ENCODE measurements around the gene SNCG. TPM values are rescaled to one million over a fixed set of nuclear protein-coding genes. Genes with fewer than 3 reads are reported as not detected.
"Not testable (repeated sequence)": the region's sequence is repeated elsewhere in the genome, so short reads cannot be mapped to it uniquely, and the experiment has no call there.

Gene SNCG
- total RNA-seq, 2 experiments from 2014 or later, result not detected

DNA sequence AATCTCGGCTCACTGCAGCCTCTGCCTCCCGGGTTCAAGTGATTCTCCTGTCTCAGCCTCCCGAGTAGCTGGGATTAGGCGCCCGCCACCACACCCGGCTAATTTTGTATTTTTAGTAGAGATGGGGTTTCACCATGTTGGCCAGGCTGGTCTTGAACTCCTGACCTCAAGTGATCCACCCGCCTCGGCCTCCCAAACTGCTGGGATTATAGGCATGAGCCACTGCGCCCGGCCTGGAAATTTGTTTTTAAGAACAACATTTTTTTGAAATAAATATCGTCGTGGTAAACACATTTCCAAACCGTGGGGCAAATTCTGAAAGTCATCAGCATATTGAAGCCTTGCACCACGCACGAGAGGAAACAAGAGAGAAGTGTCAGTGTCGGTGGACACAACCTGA lies 18.3 kb upstream of the SNCG start:
- H3K27me3 Mint-ChIP-seq; H3K36me3 Mint-ChIP-seq; intact Hi-C loops (cut with micrococcal nuclease); H3K9me3 Mint-ChIP-seq; H3K4me3 Mint-ChIP-seq; H3K27ac Mint-ChIP-seq; DNase-seq; H3K4me1 Mint-ChIP-seq (ENCODE audit: low read depth); POLR2A ChIA-PET: not testable (repeated sequence)
- CTCF ChIA-PET, result interaction anchor here (0.6 to 5.1 kb wide), 9 partner anchors 13 to 212 kb away, joined by 3 to 47 read pairs (median 3); partner anchors contain the start of genes ADIRF, GLUD1 and SHLD2

DNA sequence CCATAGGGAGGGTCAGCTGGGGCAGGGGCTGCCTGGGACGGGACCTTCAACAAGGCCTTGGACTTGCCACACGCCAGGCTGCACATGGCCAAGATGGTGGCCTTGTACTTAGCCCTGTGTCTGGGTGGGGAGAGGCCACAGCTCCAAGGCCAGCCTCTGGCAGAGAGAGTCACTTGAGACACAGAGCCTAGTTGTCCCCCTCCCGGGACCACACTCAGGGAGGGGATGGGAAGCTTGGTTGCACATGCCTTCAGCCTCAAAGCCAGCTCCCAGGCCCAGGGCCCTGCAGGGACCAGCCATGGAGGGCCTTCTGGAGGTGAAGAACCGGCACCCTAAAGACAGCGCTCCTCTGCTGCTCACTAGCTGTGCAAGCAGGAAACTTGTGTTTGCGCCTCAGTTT lies 17.7 kb upstream of the SNCG start:
- intact Hi-C loops (cut with micrococcal nuclease), result no loop called here
- no peaks in the 10 kb centered on the region for H3K9me3 Mint-ChIP-seq

DNA sequence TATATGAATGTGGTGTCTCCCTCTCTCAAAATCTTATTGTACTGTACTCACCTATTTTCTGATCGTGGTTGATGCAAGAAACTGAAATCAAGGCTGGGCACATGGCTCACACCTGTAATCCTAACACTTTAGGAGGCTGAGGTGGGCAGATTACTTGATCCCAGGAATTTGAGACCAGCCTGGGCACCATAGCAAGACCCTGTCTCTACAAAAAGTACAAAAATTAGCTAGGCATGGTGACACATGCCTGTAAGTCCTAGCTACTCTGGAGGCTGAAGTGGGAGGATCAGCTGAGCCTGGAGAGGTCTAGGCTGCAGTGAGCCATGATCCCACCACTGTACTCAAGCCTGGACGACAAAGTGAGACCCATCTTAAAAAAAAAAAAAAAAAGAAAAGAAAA lies 17.0 kb upstream of the SNCG start:
- ChIA-PET POLR2A (no interaction called here), CTCF (interaction anchor here (5.1 kb wide), 1 partner anchor 26 kb away, joined by 47 read pairs; the partner anchor contains the start of gene ADIRF)
- Mint-ChIP-seq H3K4me1 (ENCODE audit: low read depth) (peaks cover 1% of the 10 kb centered on the region), H3K27me3 (no peaks in the 10 kb centered on the region), H3K36me3 (no peaks in the 10 kb centered on the region), H3K27ac (no peak overlapping the region), H3K4me3 (no peak overlapping the region), H3K9me3 (no peaks in the 10 kb centered on the region)
- intact Hi-C loops (cut with micrococcal nuclease), result no loop called here
- DNase-seq, result no peak

More for the DNA sequence above, 17.7 kb upstream of the SNCG start:
- Mint-ChIP-seq H3K4me3 (no peak overlapping the region), H3K4me1 (ENCODE audit: low read depth) (peaks cover 1% of the 10 kb centered on the region), H3K36me3 (no peaks in the 10 kb centered on the region), H3K27ac (no peak overlapping the region), H3K27me3 (no peaks in the 10 kb centered on the region)
- ChIA-PET POLR2A (no interaction called here), CTCF (interaction anchor here (0.9 to 5.1 kb wide), 4 partner anchors 14 to 207 kb away, joined by 3 to 47 read pairs (median 4); partner anchors contain the start of genes ADIRF, GLUD1 and SHLD2)
- no peak for DNase-seq

DNA sequence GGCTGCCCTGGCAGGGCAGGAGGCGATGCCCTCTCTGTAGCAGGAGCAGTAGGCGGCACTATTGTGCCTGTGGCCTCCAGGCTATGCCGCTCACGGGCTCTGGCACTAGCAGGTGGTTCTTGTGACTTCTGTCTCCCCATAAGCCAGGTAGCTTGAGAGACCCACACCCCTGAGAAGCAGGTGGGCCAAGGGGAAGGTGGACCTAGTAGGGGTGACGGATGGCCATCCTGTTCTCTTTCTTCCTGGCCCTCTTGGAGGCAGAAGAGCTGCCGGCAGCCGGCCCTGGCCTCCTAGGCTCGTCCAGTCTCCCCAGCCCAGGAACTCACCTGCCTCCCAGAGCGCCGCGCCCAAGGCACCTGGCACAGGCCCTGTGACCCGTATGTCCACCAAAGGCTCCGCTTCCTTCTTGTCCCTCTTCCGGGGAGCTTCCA lies 16.4 kb upstream of the SNCG start:
- peaks cover 1% of the 10 kb centered on the region for H3K4me1 Mint-ChIP-seq (ENCODE audit: low read depth)
- ChIA-PET POLR2A (no interaction called here), CTCF (no interaction called here)
- no peaks in the 10 kb centered on the region for H3K36me3 Mint-ChIP-seq
- DNase-seq, result no peak
- no peak overlapping the region for H3K27ac Mint-ChIP-seq
- H3K4me3 Mint-ChIP-seq, result no peak overlapping the region
- H3K9me3 Mint-ChIP-seq, result no peaks in the 10 kb centered on the region
- no peaks in the 10 kb centered on the region for H3K27me3 Mint-ChIP-seq
- intact Hi-C loops (cut with micrococcal nuclease), result no loop called here

DNA sequence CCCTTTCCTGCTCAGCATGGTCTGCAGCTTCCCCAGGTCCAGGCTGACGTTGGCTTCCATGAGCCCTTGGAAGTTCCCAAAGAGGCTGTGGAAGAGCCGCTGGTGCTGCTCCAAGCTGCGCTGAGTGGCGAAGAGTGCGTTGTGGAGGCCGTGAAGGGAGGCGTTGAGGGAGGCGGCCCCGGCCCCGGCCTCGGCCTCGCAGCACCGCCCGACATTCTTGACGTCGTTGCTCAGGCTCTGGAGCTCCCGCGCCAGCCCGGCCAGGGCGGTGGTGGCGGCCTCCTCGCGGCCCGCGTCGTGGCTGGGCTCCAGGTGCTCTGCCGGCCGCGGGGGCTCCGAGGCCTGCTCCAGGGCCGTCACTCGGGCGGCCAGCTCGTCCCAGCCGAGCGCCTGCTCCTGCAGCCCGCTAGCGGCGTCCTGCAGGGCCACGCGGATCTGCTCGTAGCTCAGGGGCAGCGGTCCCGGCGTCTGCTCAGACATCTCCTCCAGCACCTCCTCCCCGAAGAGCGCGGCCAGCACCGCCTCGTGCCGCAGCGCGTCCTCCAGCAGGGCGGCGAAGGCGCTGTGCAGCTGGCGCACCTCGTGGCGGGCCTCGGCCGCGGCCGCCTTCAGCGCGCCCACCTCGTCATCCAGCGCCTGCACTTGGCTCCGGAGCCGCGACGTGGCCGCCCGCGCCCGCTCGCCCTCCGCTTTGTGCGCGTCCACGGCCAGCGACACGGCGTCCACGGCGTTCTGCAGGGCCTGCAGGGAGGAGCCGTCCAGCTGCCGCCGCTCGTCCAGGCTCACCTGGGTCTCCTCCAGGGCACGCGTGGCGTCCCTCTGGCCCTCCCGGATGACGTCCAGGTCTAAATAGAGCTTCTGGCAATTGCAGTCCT lies 15.7 kb upstream of the SNCG start:
- no peak for DNase-seq
- H3K27me3 Mint-ChIP-seq, result no peaks in the 10 kb centered on the region
- H3K36me3 Mint-ChIP-seq, result no peaks in the 10 kb centered on the region

DNA sequence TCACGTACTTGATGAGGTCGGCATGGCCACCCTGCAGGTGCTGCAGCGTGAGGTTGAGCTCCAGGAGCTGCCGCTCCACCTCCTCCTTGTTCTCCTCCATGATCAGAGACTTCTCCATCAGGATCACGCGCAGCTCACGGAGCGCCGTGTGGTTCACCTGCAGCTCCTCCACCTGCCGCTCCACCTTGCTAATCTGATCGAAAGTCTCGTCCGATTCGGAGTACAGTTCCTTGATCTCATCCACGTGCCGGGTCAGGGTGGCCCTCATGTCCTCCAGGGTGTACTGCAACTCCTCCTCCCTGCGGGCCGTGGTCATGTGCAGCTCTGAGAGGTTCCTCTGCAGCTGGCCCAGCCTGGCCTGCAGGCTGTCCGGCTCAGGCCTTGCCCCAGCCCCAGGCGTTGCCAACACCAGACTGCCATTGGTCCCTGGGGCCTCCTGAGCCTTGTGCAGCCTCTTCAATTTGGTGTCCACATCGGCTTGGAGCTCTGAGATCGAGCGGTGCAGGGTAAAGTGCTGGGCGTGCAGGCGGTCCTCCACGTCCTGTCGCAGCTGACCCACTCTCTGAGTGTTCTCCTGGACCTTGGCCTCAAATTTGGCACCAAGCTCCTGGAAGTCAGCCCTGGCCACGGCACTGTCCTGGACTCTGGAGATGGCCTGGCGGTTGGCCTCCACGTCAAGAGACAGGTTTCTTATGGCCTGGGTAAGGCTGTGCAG lies 14.9 kb upstream of the SNCG start:
- POLR2A ChIA-PET, result interaction anchor here (0.6 kb wide), 1 partner anchor 433 kb away, joined by 6 read pairs; no protein-coding TSS in a partner anchor
- H3K36me3 Mint-ChIP-seq, result no peaks in the 10 kb centered on the region

More for the DNA sequence above, 15.7 kb upstream of the SNCG start:
- ChIA-PET POLR2A (no interaction called here), CTCF (interaction anchor here (0.7 kb wide), 1 partner anchor 18 kb away, joined by 3 read pairs; no protein-coding TSS in a partner anchor)
- Mint-ChIP-seq H3K9me3 (no peaks in the 10 kb centered on the region), H3K4me1 (ENCODE audit: low read depth) (peaks cover 1% of the 10 kb centered on the region), H3K27ac (no peak overlapping the region), H3K4me3 (no peak overlapping the region)
- intact Hi-C loops (cut with micrococcal nuclease), result no loop called here

DNA sequence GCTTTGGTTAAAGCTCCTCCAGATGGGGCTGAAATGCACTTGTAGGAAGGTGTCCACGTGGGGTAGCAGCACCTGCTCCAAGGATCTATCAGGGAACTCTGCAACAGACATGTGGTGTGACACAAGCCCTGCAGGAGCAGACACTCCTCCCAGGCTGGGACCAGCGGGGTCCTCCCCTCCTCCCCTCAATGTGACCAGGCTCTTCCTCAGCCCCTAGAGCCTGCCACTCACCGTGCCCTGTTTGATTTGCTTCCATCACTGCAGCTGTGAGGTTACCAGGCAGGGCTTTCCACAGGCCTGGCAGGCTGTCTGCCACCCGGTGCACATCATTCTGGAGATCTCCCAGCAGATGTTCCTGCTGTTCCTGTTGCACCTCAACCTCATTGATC lies 14.4 kb upstream of the SNCG start:
- Mint-ChIP-seq H3K9me3 (no peaks in the 10 kb centered on the region), H3K36me3 (no peaks in the 10 kb centered on the region), H3K27me3 (no peaks in the 10 kb centered on the region), H3K4me3 (no peak overlapping the region), H3K27ac (no peak overlapping the region), H3K4me1 (ENCODE audit: low read depth) (peaks cover 1% of the 10 kb centered on the region)
- POLR2A ChIA-PET, result no interaction called here
- CTCF ChIA-PET, result interaction anchor here (1.4 kb wide), 1 partner anchor 16 kb away, joined by 3 read pairs; no protein-coding TSS in a partner anchor
- DNase-seq, result no peak
- intact Hi-C loops (cut with micrococcal nuclease), result no loop called here

More for the DNA sequence above, 14.9 kb upstream of the SNCG start:
- peaks cover 1% of the 10 kb centered on the region for H3K4me1 Mint-ChIP-seq (ENCODE audit: low read depth)
- no peaks in the 10 kb centered on the region for H3K27me3 Mint-ChIP-seq
- CTCF ChIA-PET, result interaction anchor here (0.7 kb wide), 1 partner anchor 17 kb away, joined by 3 read pairs; no protein-coding TSS in a partner anchor
- H3K27ac Mint-ChIP-seq, result no peak overlapping the region
- intact Hi-C loops (cut with micrococcal nuclease), result no loop called here
- no peak overlapping the region for H3K4me3 Mint-ChIP-seq
- no peaks in the 10 kb centered on the region for H3K9me3 Mint-ChIP-seq
- no peak for DNase-seq

DNA sequence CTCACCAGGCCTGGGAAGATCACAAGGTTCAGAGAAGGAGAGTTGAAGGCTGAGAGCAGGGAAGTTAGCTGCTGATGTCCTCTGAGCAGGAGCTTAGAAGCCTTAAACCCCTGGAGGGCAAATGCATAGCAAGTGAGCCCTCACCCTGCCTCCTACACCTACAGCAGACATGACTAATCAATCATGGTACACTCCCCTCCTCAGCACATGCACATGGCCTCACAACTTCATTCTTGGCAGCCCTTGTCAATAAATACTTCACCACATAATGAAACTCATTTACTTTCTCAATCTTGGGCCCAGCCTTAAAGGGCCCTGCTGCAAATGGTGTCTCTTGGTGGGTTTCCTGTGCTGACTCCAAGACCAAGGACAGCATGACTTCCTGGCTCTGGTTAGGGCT lies 13.9 kb upstream of the SNCG start:
- H3K4me1 Mint-ChIP-seq (ENCODE audit: low read depth), result peaks cover 1% of the 10 kb centered on the region
- intact Hi-C loops (cut with micrococcal nuclease), result no loop called here
- no peak overlapping the region for H3K27ac Mint-ChIP-seq
- no peaks in the 10 kb centered on the region for H3K9me3 Mint-ChIP-seq
- no peak overlapping the region for H3K4me3 Mint-ChIP-seq
- DNase-seq, result no peak
- ChIA-PET CTCF (interaction anchor here (1.4 kb wide), 1 partner anchor 16 kb away, joined by 3 read pairs; no protein-coding TSS in a partner anchor), POLR2A (no interaction called here)
- H3K27me3 Mint-ChIP-seq, result no peaks in the 10 kb centered on the region
- H3K36me3 Mint-ChIP-seq, result no peaks in the 10 kb centered on the region

DNA sequence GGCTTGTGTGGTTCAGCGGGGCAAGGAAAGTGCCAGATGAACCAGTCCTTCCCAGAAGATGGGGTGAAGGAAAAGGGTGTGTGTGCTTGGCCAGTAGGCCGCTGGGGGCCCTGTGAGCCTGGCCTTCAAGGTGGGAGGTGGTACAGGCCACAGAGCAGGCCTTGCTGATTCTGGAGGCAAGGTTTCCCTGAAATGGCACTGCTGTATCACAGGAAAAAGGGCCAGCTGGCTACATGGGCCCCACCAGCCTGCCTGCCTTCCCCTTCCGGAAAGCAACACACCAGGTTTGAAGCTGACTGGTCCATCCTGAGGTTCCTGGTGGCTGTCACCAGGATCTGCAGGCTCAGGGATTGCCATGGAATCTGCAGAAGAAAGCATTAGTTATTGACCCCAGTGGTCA lies 13.5 kb upstream of the SNCG start:
- H3K36me3 Mint-ChIP-seq, result no peaks in the 10 kb centered on the region
- ChIA-PET POLR2A (no interaction called here), CTCF (interaction anchor here (1.4 kb wide), 1 partner anchor 15 kb away, joined by 3 read pairs; no protein-coding TSS in a partner anchor)
- no peak overlapping the region for H3K4me3 Mint-ChIP-seq
- H3K9me3 Mint-ChIP-seq, result no peaks in the 10 kb centered on the region
- no peaks in the 10 kb centered on the region for H3K4me1 Mint-ChIP-seq (ENCODE audit: low read depth)
- intact Hi-C loops (cut with micrococcal nuclease), result no loop called here
- no peaks in the 10 kb centered on the region for H3K27me3 Mint-ChIP-seq
- no peak overlapping the region for H3K27ac Mint-ChIP-seq
- no peak for DNase-seq

DNA sequence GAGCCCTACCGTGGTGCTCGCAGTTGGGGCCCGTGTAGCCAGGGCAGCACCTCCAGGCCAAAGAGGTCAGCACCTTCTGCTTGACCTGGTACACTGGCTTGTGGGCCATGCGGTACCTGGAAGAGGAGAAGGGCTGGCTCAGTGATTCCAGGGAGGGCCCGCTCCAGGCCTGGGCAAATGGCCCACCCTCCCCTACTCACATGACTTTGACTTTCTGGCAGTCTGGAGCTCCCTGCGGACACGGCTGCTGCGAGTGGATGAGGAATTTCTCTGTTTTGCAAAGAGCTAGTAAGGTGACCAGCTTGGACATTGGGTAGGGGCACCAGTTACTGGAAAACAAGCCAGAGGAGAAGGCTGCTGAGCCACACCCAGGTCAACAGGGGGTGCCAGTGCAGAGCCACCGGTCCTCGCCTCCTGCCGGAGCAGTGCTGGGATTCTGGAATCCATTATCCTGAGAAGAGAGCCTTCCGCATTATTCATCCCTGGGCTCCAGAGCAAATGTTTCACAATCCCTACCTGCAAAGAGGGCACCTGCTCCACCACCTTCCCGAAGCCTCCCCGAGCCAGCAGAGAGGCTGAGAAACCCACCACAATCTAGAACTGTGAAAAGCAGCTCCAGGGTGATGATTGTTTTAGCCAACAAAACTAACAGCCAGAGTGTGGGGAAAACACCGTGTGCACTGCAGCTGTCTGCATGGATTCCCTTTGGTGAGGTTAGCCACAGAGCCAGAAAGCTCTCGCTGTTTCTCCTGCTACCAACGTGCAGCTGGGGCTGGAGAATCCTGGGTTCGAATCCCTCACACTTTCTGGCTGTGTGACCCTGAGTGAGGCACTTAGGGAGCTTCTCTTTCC lies 12.8 kb upstream of the SNCG start:
- H3K9me3 Mint-ChIP-seq, result no peaks in the 10 kb centered on the region
- peaks cover 4% of the 10 kb centered on the region for H3K4me1 Mint-ChIP-seq (ENCODE audit: low read depth)
- H3K27ac Mint-ChIP-seq, result no peak overlapping the region
- DNase-seq, result no peak
- CTCF ChIA-PET, result interaction anchor here (1.0 to 1.7 kb wide), 4 partner anchors 9 to 252 kb away, joined by 3 to 5 read pairs (median 3); no protein-coding TSS in a partner anchor
- no peak overlapping the region for H3K4me3 Mint-ChIP-seq
- no peaks in the 10 kb centered on the region for H3K36me3 Mint-ChIP-seq
- intact Hi-C loops (cut with micrococcal nuclease), result no loop called here
- H3K27me3 Mint-ChIP-seq, result no peaks in the 10 kb centered on the region
- POLR2A ChIA-PET, result no interaction called here

DNA sequence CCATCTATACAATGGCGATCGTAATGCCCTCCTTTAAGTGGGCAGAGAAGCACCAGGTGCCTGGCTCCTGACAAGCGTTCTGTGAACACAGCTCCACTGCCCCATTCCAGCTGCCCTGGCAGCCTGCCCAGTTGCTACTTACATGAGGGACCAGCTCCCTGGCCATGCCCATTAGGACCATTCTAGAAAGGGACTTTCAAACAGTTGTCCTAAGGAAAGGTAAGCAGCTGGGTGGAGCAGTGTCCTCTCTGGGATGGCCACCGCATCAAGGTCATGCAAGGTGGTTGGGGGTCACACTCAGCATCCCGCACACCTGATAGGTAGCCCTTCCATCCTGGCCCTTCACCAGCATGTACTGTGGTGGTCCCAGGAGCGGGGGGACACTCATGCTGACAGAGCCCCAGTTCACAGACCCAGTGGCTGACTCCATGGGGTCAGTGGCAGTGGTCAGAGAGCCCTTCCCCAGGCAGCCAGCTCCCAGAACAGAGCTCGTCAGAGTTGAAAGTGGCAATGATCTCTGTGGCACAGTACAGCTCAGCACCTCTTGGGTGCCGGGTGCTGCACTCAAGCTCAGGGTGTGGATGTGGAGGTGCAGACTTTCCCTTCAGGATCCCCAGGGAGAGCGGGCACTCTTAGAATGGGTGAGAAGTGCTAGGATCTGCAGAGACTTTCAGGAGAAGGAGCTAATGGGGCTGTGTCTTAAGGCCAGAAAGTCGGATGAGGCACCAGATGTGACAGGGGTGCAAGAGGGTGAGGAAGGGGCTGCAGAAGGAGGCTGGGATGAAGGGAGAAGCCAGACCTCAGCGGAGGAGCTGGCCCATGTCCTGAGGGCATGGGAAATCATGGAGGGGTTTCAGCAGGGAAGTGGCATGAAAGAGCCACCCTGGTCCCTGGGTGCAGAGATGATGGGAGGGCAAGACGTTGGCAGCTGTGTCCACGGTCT lies 11.9 kb upstream of the SNCG start:
- Mint-ChIP-seq H3K4me1 (ENCODE audit: low read depth) (peaks cover 11% of the 10 kb centered on the region), H3K27me3 (no peaks in the 10 kb centered on the region), H3K9me3 (no peaks in the 10 kb centered on the region), H3K27ac (no peak overlapping the region), H3K4me3 (no peak overlapping the region), H3K36me3 (no peaks in the 10 kb centered on the region)
- ChIA-PET POLR2A (no interaction called here), CTCF (interaction anchor here (0.9 to 1.7 kb wide), 4 partner anchors 10 to 253 kb away, joined by 3 to 5 read pairs (median 3); no protein-coding TSS in a partner anchor)
- intact Hi-C loops (cut with micrococcal nuclease), result no loop called here
- no peak for DNase-seq
